K562 (cell line): ENCODE measurements around the gene SHISA4. TPM values are rescaled to one million over a fixed set of nuclear protein-coding genes. Genes with fewer than 3 reads are reported as not detected.

Experiments used
- FIP1L1 ChIP-seq: fragments of 200-400 bp; formaldehyde crosslinking; IDR thresholded peaks from 2 replicates; pipeline ENCODE4 v1.6.1; 2018; ENCODE audit warnings: mild to moderate bottlenecking, low read depth, low read length; ENCODE audit not compliant: poor library complexity, severe bottlenecking
- KAT8 ChIP-seq: fragments of 450-650 bp; IDR thresholded peaks from 2 replicates; pipeline ENCODE4 v1.6.1; 2016; ENCODE audit warnings: low read depth, mild to moderate bottlenecking
- KDM4B ChIP-seq, 2 experiments: fragments of 450-650 bp in 1 of 2; sonication (generic) in 1 of 2; IDR thresholded peaks; 2 replicates each; pipeline ENCODE4 v1.6.1; 2016 to 2017; ENCODE audit warnings: borderline replicate concordance in 2 of 2, antibody characterized with exemption in 1 of 2, low read depth in 1 of 2, mild to moderate bottlenecking in 1 of 2
- NBN ChIP-seq: fragments of 450-650 bp; IDR thresholded peaks from 2 replicates; pipeline ENCODE4 v1.6.1; 2016; ENCODE audit warnings: low read depth, mild to moderate bottlenecking
- NFE2 ChIP-seq: IDR thresholded peaks from 2 replicates; pipeline ENCODE4 v1.6.1; 2014; ENCODE audit warnings: antibody characterized with exemption, low read depth
- POLR2B ChIP-seq: fragments of 450-650 bp; IDR thresholded peaks from 2 replicates; pipeline ENCODE4 v1.6.1; 2018; ENCODE audit warnings: low read depth; ENCODE audit not compliant: partially characterized antibody
- SETDB1 ChIP-seq: IDR thresholded peaks from one replicate; pipeline ENCODE4 v1.6.1; 2012; ENCODE audit warnings: low read length, control low read depth, inconsistent platforms
- TCFL5 ChIP-seq: fragments of 250-450 bp; sonication (Bioruptor Pico); conservative IDR thresholded peaks from 2 replicates; pipeline ENCODE4 v1.6.1; 2021; ENCODE audit warnings: mild to moderate bottlenecking, moderate library complexity, matching md5 sums
- TEAD1 ChIP-seq, 2 experiments: fragments of 450-650 bp in 1 of 2; sonication (generic) in 1 of 2; formaldehyde crosslinking; IDR thresholded peaks; 2 replicates each; pipeline versions ENCODE4 v1.4.0 to v1.8.0; 2020 to 2022; ENCODE audit warnings: mild to moderate bottlenecking in 2 of 2, missing genetic modification reagents in 1 of 2
- TSC22D4 ChIP-seq: fragments of 450-650 bp; IDR thresholded peaks from 2 replicates; pipeline ENCODE4 v1.6.1; 2016; ENCODE audit warnings: missing genetic modification characterization, missing biosample characterization, control low read depth
- polyA plus RNA-seq, 8 experiments: library from polyadenylated mRNA; depleted of rRNA in 4 of 8; stranded (reverse) in 5 of 8; unstranded in 3 of 8; fragments of >200 nt; fragmentation: Nextera tagmentation in 2 of 8; fragmentation: Illumina TruSeq in 1 of 8; extraction: Ambion mirVana in 2 of 8; extraction: Trizol in 1 of 8; gene quantifications; 2 replicates each; pipeline versions ENCODE4 v1.2.1 to v1.2.3, GENCODE V29; 2011 to 2014; ENCODE audit warnings: inconsistent platforms in 1 of 8, missing spikeins in 1 of 8
- total RNA-seq, 7 experiments: library from RNA; depleted of rRNA in 6 of 7; stranded (reverse); fragments of >200 nt in 6 of 7; fragmentation: Illumina TruSeq in 2 of 7; extraction: Trizol in 2 of 7; gene quantifications; 2 replicates each; pipeline versions ENCODE4 v1.2.1 to v1.2.3, GENCODE V29; 2011 to 2021; ENCODE audit warnings: low replicate concordance in 1 of 7
- TF ChIP-seq, protein P1 (sequence below): fragments of 250-450 bp; sonication (Bioruptor Pico); IDR thresholded peaks from 2 replicates; pipeline ENCODE4 v1.4.0; 2020; ENCODE audit warnings: mild to moderate bottlenecking

Gene SHISA4
- total and polyA plus RNA-seq, 9 of the 15 experiments (the other 6 are each of a cell fraction or from before 2014, with no cell fraction given), result 0.15 to 0.95 (median 0.68) TPM; not detected in 2

DNA sequence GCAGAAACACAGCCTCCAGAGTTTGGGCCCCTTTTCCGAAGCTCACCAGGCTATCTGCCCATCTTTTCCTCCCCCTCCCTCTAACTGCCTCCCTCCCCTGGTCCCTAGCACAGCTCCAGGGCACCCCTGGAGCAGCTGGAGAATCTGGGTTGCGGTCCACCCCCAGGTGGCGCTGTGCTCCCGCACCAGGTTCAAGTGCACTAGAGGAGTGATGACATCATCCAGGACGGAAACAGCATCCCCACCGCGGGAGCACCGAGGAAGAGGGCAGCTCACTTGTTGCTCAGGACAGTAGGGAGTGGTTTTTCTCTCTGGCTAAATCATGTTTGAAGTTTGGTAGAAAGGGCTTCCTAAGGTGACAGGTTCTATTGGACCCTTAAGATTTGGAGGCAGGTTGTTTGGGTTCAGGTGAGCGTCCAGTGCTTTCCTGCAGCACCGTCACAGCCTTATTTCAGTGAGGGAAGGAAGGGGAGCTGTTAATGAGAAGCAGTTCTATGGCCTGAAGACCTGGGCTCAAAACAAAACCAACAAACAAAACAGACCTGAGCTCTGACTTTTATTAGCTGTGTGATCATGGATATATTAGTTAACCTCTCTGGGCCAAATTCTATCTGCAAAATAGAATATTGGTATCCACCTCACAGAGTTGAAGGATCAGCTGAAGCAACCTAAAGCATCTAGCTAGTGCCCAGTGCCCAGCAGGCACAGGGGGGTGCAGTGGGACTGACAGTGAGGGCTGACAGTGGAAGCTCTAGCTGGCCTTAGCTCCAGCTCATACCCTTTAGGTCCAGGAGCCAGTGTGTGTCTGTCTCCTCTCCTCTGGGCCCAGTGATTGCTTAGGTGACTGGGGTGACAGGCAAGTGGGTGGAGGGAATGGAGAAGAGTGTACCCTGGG is 7.5 kb downstream of the SHISA4 start (continued):
- peak in 1 of 2 experiments; percentile 80; a peak in 1 of 4 replicates for TF ChIP-seq TEAD1 (CRISPR knock-in tag; IDR thresholded peaks at IDR 0.05)
- TF ChIP-seq FIP1L1, result no peak
- peak in 1 of 2 experiments; percentile 76; a peak in 1 of 4 replicates for TF ChIP-seq KDM4B (IDR thresholded peaks at IDR 0.05; ENCODE audit: borderline replicate concordance in 2 of 2, low read depth in 1 of 2)
- no peak for TF ChIP-seq KAT8
- TF ChIP-seq, protein P1, sequence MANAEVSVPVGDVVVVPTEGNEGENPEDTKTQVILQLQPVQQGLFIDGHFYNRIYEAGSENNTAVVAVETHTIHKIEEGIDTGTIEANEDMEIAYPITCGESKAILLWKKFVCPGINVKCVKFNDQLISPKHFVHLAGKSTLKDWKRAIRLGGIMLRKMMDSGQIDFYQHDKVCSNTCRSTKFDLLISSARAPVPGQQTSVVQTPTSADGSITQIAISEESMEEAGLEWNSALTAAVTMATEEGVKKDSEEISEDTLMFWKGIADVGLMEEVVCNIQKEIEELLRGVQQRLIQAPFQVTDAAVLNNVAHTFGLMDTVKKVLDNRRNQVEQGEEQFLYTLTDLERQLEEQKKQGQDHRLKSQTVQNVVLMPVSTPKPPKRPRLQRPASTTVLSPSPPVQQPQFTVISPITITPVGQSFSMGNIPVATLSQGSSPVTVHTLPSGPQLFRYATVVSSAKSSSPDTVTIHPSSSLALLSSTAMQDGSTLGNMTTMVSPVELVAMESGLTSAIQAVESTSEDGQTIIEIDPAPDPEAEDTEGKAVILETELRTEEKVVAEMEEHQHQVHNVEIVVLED (CRISPR knock-in tag), result no peak
- TF ChIP-seq TCFL5 (CRISPR knock-in tag), result no peak
- TF ChIP-seq NBN, result peak; percentile 74
- TF ChIP-seq SETDB1, result no peak
- TF ChIP-seq TSC22D4 (tag), result no peak
- no peak for TF ChIP-seq NFE2
- TF ChIP-seq POLR2B, result no peak
